Muscle of leg (tissue), 11 donors: ENCODE results near the gene HIVEP1. TPM values are rescaled to one million over a fixed set of nuclear protein-coding genes. Genes with fewer than 3 reads are reported as not detected.
"Not testable (repeated sequence)": the region's sequence is repeated elsewhere in the genome, so short reads cannot be mapped to it uniquely, and the experiment has no call there.

Source experiments
- DNase-seq: peaks from one replicate; pipeline ENCODE4 v3.0.0; 2013
- H3K27ac ChIP-seq: one replicate; pipeline ENCODE4 v1.5.1; 2013; ENCODE audit warnings: mild to moderate bottlenecking, low read length, control low read depth
- H3K27me3 ChIP-seq: one replicate; pipeline ENCODE4 v1.6.1; 2013; ENCODE audit warnings: low read length; ENCODE audit not compliant: control insufficient read depth, insufficient read depth
- H3K36me3 ChIP-seq: one replicate; pipeline ENCODE4 v1.6.1; 2013; ENCODE audit warnings: low read length; ENCODE audit not compliant: control insufficient read depth, insufficient read depth
- H3K4me1 ChIP-seq: one replicate; pipeline ENCODE4 v1.6.1; 2013; ENCODE audit warnings: low read length; ENCODE audit not compliant: control insufficient read depth, insufficient read depth
- H3K4me3 ChIP-seq: one replicate; pipeline ENCODE4 v1.5.1; 2013; ENCODE audit warnings: low read length, control low read depth
- H3K9me3 ChIP-seq: replicated peaks from 2 replicates; pipeline ENCODE4 v1.6.1; 2013; ENCODE audit warnings: low read depth, low read length; ENCODE audit not compliant: control insufficient read depth
- WGBS: methylation state at CpG from one replicate; pipeline ENCODE4 v1.1.5; 2013; ENCODE audit warnings: missing lambda C conversion rate; ENCODE audit not compliant: insufficient coverage; 5-methylcytosine and 5-hydroxymethylcytosine counted together
- polyA plus RNA-seq, 8 donors: library from polyadenylated mRNA; unstranded; fragments of 120-200 nt; gene quantifications; one replicate each; pipeline versions ENCODE4 v1.2.1 to v1.2.3, GENCODE V29; 2013; ENCODE audit warnings: inconsistent platforms in 1 of 8, low replicate concordance in 1 of 8; ENCODE audit not compliant: insufficient read length in 8 of 8, insufficient read depth in 1 of 8
- total RNA-seq: library from RNA; stranded (reverse); fragments of 120-200 nt; gene quantifications from one replicate; pipeline ENCODE4 v1.2.4, GENCODE V29; 2013

Gene HIVEP1
- total and polyA plus RNA-seq, 9 donors: 16.7 to 27.8 (median 20.7) TPM

DNA sequence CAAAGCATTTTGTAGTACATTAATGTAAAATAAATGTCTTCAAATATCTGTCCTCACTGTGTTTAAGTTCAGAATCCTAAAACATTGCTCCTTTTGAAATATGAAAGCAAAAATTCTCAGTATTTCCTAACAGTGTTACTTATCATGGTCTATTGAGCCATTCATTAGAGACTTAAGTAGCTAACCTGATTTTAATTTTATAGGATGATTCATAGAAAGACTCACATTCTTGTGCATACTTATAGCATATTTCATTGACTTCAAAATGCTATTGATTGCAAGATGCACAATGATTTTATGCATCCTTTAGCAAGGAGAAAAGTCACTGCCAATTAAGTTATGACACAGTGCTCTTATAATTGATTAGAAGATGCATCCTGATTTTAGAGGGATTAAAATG lies 85.7 kb downstream of the HIVEP1 start:
- no peak for DNase-seq
- Histone ChIP-seq H3K4me3 (no peak overlapping the region), H3K27ac (no peak overlapping the region), H3K36me3 (no peaks in the 10 kb centered on the region), H3K27me3 (no peaks in the 10 kb centered on the region), H3K4me1 (no peaks in the 10 kb centered on the region), H3K9me3 (no peaks in the 10 kb centered on the region)

DNA sequence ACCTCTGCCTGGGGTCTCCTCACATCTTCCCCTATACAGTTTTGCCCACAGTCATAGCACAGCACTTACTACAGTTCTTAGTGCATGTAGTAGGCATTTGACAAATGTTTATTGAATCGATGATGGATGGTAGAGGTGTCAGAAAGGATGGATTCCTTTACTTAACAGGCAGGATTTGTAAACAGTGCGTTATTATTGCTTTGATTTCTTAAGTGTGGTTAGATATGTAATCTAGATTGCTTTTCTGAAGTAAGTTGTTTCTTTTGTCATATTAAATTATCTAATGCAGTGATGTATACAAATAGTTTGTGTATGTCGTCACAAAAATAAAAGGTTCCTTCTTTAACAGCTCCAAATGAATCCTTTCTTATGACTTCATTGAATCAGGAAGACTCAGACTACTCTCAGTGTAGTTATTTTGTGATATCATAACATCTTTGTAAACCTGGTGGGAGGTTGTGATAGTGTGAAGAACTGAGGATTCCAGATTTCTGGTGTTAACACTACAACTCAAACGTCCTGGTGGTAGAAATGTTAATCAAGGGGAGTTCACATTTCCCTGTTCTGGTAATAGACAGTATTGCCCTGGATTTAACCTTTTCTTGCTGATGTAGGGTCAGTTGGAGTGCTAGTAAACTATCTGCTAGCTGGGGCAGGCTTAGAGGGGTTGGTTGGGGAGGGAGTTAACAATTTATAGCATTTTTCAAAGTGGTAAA lies 87.7 kb downstream of the HIVEP1 start:
- no peak for DNase-seq
- H3K9me3 ChIP-seq: no peaks in the 10 kb centered on the region
- 100% methylated on average over 1 of the region's 4 CpGs for WGBS
- H3K4me3 ChIP-seq: no peak overlapping the region
- H3K27me3 ChIP-seq: no peaks in the 10 kb centered on the region
- no peaks in the 10 kb centered on the region for H3K36me3 ChIP-seq
- no peak overlapping the region for H3K27ac ChIP-seq
- H3K4me1 ChIP-seq: no peaks in the 10 kb centered on the region

DNA sequence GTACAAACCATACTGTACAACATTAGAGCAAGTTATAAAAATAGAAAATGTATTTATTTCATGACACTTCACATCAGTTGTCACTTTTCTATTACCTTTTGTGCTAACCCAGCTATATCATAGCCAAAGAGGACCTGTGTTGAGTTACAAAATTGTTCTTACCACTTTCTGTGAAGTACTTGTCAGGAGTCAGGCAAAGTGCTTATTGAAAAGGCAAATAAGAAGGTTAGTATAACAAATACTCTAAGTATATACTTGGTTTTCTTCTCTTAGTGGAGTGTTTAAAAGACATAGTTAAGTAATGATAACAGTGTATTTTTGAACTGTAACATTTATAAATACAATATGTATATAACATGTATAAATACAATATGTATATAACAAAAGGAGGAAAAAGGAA lies 88.9 kb downstream of the HIVEP1 start:
- H3K4me3 ChIP-seq: no peak overlapping the region
- no peaks in the 10 kb centered on the region for H3K27me3 ChIP-seq
- no peak for DNase-seq
- H3K4me1 ChIP-seq: no peaks in the 10 kb centered on the region
- H3K9me3 ChIP-seq: no peaks in the 10 kb centered on the region
- no peak overlapping the region for H3K27ac ChIP-seq
- no peaks in the 10 kb centered on the region for H3K36me3 ChIP-seq

DNA sequence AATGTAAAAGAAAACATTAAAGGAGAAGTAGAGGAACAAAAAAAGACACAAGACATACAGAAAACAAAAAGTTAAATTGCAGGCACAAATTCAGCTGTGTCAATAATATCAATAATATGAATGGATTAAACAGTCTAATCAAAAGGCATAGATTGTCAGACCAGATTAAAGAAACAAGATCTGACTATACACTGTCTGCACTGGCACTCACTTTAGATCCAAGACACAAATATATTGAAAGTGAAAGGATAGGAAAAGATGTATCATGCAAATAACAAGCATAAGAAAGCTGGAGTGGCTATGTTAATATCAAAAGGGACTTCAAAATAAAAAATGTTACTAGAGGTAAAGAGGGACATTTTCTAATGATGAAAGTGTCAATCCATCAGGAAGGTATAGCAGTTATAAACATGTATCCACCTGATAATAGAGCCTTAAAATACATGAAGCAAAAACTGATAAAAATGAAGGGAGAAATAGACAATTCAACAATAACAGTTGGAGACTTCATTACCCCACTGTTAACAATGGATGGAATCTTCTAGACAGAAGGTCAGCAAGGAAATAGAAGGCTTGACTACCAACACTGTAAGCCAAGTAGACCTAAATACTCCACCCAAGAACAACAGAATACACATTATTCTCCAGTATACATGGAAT lies 89.7 kb downstream of the HIVEP1 start:
- H3K27ac ChIP-seq: no peak overlapping the region
- no peak overlapping the region for H3K4me3 ChIP-seq
- no peaks in the 10 kb centered on the region for H3K4me1 ChIP-seq
- H3K36me3 ChIP-seq: no peaks in the 10 kb centered on the region
- no peak for DNase-seq
- no peaks in the 10 kb centered on the region for H3K9me3 ChIP-seq
- no peaks in the 10 kb centered on the region for H3K27me3 ChIP-seq

DNA sequence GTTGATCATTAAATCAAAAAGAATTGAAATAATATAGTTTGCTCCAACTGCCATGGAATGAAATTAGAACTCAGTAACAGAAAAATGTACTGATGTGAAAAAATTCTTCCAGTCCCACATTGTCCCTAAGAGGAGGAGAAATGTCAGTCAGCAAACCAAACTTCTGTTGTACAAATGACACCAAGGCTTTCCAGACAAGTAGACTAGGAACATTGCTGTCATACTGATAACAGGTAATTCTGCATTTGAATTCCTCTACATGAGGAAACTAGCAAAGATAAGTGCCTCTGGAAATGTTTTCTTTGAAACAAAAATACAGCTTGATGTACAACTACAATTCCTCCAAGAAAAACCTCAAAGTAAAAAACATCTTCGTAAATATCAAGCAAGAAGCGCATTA lies 90.2 kb downstream of the HIVEP1 start:
- H3K4me3 ChIP-seq: no peak overlapping the region
- WGBS: no CpG with 5 or more reads among the region's 2 CpGs
- no peaks in the 10 kb centered on the region for H3K9me3 ChIP-seq
- no peak for DNase-seq
- H3K27me3 ChIP-seq: no peaks in the 10 kb centered on the region
- no peak overlapping the region for H3K27ac ChIP-seq
- H3K36me3 ChIP-seq: no peaks in the 10 kb centered on the region
- no peaks in the 10 kb centered on the region for H3K4me1 ChIP-seq

DNA sequence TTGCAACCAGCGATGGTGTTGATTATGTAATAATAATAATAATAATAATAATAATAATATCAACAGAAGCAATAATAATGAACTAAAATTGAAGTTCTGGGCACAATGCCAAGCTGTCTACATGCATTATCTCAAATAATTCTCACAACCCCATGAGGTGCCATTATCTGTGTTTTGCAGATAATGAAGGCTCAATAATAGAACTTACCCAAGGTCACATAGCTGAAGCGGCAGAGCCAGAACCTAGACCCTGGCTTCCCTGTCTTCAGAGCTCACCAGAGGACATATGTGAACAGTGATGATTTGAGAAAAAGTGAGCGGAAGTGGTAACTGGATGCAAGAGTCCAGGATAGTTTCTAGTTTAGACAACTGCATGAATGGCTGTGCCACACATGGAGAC lies 91.0 kb downstream of the HIVEP1 start:
- no peak overlapping the region for H3K4me3 ChIP-seq
- H3K4me1 ChIP-seq: no peaks in the 10 kb centered on the region
- no peak overlapping the region for H3K27ac ChIP-seq
- H3K9me3 ChIP-seq: no peaks in the 10 kb centered on the region
- DNase-seq: no peak
- H3K36me3 ChIP-seq: no peaks in the 10 kb centered on the region
- WGBS: 100% methylated on average over 1 of the region's 3 CpGs
- H3K27me3 ChIP-seq: no peaks in the 10 kb centered on the region

DNA sequence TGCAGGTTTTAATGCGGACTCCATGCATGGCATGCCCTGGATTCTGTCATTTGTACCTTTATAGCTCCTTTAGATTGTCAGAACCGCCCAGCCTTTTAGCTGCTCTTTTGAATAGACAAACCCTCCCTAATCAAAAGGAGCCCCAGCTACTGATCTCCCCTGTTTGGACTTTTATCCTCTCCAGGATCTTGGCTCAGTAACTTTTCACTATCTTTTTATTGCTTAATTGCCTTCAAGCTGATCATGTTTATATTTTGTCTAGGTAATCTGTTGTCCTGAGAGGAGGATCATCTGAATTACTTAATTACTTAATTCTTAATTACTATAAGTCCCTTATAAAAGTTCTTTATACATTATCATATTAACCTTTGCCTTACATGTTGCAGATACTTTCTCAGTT lies 93.2 kb downstream of the HIVEP1 start:
- 68% methylated on average over 2 of the region's 2 CpGs for whole genome bisulfite sequencing

DNA sequence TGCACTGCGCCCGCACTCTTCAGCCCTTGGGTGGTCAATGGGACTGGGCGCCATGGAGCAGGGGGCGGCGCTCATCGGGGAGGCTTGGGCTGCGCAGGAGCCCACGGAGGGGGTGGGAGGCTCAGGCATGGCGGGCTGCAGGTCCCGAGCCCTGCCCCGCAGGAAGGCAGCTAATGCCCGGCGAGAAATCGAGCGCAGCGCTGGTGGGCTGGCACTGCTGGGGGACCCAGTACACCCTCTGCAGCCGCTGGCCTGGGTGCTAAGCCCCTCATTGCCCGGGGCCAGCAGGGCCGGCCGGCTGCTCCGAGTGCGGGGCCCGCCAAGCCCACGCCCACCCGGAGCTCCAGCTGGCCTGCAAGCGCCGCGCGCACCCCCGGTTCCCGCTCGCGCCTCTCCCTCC lies 96.3 kb downstream of the HIVEP1 start:
- not testable (repeated sequence) for DNase-seq, H3K27me3 ChIP-seq, H3K27ac ChIP-seq, H3K9me3 ChIP-seq, H3K4me3 ChIP-seq, H3K4me1 ChIP-seq
- WGBS: 97% methylated on average over 19 of the region's 33 CpGs
- H3K36me3 ChIP-seq: peaks cover 14% of the 10 kb centered on the region

More for the DNA sequence above, 93.2 kb downstream of the HIVEP1 start:
- Histone ChIP-seq H3K36me3 (peaks cover 2% of the 10 kb centered on the region), H3K27me3 (no peaks in the 10 kb centered on the region), H3K4me1 (no peaks in the 10 kb centered on the region), H3K9me3 (no peaks in the 10 kb centered on the region), H3K27ac (no peak overlapping the region), H3K4me3 (no peak overlapping the region)
- no peak for DNase-seq

DNA sequence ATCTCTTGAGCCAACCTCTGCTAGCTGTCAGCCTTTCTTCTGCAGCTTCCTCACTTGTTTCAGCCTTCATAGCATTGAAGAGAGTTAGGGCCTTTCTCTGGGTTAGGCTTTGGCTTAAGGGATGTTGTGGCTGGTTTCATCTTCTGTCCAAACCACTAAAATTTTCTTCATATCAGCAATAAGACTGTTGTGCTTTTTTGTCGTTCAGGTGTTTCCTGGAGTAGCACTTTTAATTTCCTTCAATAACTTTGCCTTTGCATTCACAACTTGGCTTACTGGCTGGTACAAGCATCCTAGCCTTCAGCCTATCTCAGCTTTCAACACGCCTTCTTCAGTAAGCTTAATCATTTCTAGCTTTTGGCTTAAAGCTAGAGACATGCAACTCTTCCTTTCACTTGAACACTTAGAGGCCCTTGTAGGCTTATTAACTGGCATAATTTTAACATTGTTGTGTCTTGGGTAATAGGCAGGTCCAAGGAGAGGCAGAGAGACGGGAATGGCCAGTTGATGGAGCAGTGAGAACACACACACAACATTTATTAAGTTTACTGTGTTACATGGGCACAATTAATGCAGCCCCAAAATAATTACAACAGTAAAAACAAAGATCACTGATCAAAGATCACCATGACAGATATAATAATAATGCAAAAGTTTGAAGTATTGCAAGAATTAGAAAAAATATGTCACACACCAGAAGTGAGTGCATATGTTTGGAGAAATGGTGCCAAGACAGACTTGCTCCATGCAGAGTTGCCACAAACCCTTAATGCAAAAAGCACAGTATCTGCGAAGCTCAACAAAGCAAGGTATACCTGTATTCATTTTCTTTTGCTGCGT lies 98.6 kb downstream of the HIVEP1 start:
- Histone ChIP-seq H3K4me1 (no peaks in the 10 kb centered on the region), H3K27ac (no peak overlapping the region), H3K9me3 (peaks cover 4% of the 10 kb centered on the region), H3K27me3 (no peaks in the 10 kb centered on the region), H3K36me3 (peaks cover 18% of the 10 kb centered on the region), H3K4me3 (no peak overlapping the region)
- WGBS: 100% methylated on average over 4 of the region's 5 CpGs
- DNase-seq: no peak

DNA sequence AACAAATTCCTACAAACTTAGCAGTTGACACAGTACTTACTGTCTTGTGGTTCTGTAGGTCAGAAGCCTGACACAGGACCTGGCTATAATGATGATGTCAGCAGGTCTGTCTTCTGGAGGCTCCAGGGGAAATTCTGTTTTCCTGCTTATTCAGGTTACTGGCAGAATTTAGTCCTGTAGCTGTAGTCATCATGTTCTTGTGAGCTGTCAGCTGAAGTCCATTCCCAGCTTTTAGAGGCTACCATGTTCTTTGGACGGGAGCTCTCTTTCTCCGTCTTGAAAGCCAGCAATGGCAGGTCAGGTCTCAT lies 99.2 kb downstream of the HIVEP1 start:
- Histone ChIP-seq H3K4me3 (no peak overlapping the region), H3K9me3 (peaks cover 8% of the 10 kb centered on the region), H3K27me3 (no peaks in the 10 kb centered on the region), H3K4me1 (no peaks in the 10 kb centered on the region), H3K27ac (no peak overlapping the region), H3K36me3 (peaks cover 18% of the 10 kb centered on the region)
- WGBS: 92% methylated on average over 2 of the region's 2 CpGs
- DNase-seq: no peak
